Dermis microvascular lymphatic vessel endothelial cell (primary cell): ENCODE measurements around the gene ELOVL1. TPM values are rescaled to one million over a fixed set of nuclear protein-coding genes. Genes with fewer than 3 reads are reported as not detected.
A peak's percentile ranks its signal among the peaks of the same experiment; 100 is the strongest.

Source experiments
- DNase-seq, 2 donors: peaks; one replicate each; pipeline versions ENCODE4 v3.0.0 to v3.0.0-alpha.2; 2010; ENCODE audit warnings: low read depth in 2 of 2
- total RNA-seq: library from RNA; depleted of rRNA; stranded (reverse); fragments of >200 nt; gene quantifications from 2 replicates; pipeline ENCODE4 v1.2.1, GENCODE V29; 2014

The ELOVL1 gene
- total RNA-seq, 1 donor from 2014 or later: 51.1 TPM

DNA sequence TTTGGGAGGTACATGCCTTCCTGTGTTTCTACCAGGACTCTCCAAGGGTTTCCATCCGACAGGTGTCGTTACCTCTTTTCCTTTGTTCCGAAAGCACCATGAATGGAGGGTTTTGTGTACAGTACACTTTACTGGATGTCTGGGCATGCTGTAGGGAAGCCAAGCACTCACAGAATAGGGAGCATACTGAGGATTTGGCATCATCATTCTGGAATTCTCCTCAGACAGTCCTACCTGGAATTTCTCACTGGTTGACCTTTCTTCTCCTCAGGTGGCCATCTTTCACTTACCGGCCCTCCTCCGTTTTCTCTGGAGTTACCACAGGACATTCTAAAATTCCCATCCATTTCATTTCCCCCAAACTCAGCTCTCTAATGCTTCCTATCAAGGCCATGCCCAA is 36.1 kb downstream of the ELOVL1 start:
- DNase-seq: no peak

DNA sequence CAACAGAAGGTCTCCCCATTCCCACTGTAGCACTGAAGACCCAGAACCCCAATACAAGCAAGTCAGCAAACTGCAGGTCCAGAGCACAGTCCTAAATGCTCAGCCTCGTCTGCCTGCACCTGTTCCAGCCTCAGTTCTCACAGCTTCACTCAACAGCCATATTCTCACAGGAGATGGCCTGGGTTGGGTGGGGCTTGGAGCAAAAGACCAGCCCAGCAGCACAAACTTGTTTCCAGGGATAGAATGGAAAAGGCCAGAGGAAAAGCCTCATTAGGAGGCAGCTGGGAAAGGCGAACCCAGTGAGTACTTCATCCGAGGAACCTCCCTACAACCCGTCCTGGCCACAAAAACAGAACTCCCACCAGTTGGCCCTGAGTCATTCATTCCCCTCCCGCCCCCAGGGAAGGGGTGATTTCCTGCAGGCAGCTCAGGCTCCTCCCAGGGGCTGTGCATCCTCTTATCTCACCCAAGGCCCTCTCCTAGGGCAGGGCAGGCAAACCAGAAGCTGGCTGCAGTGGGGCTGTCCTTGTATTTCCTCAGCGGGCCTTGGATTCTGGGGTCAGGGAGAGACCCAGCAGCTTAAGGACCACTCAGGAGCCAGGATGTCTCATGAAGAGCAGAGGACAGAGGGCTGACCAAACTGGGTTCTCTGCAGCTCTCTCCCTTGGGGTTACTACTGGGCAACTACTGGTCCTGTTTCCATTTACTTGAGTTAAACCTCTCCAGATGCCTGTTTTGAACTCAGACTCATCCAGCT is 37.6 kb downstream of the ELOVL1 start:
- peak; percentile 83 to 94 for DNase-seq

DNA sequence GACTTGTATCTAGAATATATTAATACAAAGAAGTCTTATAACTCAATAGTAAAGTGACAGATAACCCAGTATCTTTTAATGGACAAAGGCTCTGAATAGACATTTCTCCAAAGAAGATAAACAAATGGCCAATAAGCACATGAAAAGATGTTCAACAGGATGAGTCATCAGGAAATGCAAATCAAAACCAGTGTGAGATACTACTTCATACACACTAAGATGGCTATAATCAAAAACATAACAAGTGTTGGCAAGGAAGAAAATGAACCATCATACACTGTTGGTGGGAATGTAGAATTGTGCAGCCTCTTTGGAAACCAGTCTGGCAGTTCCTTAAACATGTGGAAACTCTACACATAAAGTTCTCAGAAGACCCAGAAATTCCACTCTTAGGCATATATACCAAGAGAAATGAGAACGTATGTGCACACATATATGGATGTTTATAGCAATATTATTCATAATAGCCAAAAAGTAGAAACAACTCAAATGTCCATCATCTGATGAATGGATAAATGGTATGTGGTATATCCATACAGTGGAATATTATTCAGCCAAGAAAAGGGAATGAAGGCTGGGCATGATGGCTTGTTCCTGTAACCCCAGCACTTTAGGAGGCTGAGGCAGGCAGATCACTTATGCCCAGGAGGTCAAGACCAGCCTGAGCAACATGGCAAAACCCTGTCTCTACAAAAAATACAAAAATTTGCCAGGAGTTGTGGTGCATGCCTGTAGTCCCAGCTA is 40.1 kb downstream of the ELOVL1 start:
- DNase-seq: peak in 1 of 2 donors; percentile 31

DNA sequence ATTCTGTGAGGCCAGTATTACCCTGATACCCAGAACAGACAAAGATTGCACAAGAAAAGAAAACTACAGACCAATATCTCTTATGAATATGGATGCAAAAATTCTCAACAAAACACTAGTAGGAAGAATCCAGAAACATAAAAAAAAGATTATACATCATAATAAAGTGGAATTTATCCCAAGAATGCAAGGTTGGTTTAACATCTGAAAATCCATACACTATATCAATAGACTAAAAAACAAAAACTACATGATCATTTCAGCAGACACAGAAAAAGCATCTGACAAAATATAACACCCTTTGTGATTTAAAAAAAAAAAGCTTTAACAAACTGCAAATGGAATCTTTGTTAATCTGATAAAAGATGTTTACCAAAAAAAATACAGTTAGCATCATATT is 42.4 kb downstream of the ELOVL1 start:
- DNase-seq: no peak

DNA sequence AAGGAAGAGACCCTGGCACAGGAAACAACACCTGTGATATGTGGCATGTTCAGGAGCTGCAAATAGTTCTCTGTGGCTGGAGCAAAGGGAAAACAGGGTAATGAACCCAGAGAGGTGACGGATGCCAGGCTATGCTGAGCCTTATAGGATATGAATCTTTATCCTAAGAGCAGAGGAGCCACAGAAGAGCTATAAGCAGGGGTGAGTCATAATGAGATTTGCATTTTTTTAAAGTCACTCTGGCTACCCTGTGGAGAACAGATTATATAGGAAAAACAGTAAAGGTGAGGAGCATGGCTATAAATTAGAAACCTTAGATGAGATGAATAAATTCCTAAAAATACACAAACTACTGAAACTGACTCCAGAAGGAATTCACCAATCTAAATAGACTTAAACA is 43.0 kb downstream of the ELOVL1 start:
- DNase-seq: no peak

DNA sequence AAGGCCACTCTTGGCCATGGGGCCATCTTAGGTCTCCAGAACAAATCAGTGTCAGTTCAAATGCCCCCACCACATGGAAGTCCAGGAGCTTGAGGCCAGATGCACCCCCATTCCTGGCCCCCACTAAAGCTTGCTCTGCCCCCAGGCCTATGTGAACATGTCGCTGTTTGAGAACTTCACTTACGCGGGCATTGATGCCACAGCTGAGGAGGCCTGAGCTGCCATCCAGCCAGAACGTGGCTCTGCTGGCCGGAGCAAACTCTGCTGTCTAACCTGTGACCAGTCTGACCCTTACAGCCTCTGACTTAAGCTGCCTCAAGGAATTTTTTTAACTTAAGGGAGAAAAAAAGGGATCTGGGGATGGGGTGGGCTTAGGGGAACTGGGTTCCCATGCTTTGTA is 45.3 kb downstream of the ELOVL1 start:
- no peak for DNase-seq

DNA sequence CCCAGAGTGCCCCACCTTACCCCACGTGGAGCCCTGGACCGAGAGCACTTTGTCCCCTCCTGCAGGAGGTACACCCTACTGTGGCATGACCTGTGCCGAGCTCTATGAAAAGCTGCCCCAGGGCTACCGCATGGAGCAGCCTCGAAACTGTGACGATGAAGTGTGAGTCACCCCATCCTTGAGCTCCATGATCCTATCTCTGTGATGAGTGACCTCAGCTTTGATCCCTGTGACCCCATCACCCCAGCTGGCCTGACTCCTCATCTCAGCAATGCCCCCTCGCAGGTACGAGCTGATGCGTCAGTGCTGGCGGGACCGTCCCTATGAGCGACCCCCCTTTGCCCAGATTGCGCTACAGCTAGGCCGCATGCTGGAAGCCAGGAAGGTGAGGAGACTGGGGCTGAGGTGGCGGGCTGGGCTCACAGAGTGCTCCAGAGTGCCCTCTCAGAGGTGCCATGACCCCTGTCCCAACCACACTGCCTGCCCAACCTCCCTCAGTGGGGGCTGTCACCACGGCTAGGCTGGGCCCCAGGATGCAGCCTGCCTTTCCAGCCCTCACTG is 46.4 kb downstream of the ELOVL1 start:
- no peak for DNase-seq

DNA sequence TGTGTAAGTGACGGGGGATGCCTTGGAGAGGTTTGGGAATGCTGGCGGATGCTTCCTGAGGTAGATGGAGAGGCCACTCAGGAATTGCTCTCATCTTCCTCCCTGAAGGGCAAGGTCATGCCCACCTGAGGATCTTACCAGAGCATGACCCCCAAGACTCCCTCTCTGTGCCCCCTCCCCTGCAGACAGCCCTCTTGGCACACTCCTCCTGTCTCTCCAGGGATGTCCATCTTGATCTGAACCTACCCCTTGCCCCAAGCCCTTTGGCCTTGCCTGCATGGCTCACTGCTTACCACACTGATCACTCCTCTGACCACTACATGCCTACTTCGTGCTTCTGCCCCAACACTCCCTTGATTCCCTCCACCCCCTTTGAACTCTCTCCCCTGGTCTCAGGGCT is 48.0 kb downstream of the ELOVL1 start:
- no peak for DNase-seq

DNA sequence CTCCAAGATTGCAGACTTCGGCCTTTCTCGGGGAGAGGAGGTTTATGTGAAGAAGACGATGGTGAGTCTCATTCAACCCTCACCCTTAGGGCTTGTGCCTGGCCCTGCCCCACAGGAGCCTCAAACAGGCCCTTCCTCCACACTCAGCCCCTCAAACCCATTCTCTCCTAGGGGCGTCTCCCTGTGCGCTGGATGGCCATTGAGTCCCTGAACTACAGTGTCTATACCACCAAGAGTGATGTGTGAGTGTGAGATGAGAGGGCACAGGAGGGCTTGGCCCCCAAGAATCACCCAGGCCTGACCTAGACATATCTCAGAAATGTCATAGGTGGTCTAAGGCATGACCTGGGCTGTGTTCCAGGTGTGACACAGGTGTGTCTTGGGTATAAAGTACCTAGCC is 48.5 kb downstream of the ELOVL1 start:
- DNase-seq: no peak

DNA sequence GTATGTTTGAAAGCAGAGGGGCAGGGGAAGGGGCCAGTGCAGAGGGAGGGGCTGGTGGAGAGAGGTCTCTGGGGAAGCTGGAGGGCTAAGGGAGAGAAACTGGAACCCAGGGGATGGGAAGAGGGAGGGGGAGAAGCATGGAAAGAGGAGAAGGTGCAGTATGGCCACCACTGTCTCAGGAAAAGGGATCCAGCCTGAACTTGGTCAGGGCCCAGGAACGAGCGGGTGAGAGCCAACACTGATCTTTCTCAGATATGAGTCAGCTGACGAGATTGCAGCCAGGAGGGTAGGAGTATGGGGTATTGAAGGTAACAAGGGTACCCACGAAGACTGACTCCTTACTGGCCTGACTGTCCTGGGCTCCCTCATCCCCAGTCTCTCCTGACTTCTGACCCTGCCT is 49.0 kb downstream of the ELOVL1 start:
- no peak for DNase-seq

DNA sequence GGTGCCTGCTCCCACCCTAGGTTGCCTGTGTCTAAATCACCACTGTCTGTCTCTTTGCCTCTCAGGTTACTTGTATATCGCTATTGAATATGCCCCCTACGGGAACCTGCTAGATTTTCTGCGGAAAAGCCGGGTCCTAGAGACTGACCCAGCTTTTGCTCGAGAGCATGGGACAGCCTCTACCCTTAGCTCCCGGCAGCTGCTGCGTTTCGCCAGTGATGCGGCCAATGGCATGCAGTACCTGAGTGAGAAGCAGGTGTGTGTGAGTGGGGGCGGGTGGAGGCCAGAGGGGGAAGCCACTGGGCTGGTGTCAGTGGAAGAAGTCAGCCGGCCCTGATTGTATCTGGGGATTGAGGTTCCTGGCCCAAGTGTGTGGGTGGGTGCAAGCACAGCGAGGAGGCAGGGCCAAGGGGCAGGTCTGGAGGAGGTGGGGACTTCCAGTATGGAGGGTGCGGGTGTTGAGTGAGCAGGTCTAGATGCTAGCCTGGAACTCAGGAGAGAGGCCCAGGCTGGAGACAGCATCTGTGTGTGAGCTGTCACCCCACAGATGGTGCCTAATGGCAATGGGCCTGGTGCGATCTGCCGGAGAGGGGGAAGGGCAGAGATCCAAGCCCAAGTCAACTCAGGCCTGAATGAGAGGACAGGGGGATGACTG is 49.9 kb downstream of the ELOVL1 start:
- DNase-seq: no peak

DNA sequence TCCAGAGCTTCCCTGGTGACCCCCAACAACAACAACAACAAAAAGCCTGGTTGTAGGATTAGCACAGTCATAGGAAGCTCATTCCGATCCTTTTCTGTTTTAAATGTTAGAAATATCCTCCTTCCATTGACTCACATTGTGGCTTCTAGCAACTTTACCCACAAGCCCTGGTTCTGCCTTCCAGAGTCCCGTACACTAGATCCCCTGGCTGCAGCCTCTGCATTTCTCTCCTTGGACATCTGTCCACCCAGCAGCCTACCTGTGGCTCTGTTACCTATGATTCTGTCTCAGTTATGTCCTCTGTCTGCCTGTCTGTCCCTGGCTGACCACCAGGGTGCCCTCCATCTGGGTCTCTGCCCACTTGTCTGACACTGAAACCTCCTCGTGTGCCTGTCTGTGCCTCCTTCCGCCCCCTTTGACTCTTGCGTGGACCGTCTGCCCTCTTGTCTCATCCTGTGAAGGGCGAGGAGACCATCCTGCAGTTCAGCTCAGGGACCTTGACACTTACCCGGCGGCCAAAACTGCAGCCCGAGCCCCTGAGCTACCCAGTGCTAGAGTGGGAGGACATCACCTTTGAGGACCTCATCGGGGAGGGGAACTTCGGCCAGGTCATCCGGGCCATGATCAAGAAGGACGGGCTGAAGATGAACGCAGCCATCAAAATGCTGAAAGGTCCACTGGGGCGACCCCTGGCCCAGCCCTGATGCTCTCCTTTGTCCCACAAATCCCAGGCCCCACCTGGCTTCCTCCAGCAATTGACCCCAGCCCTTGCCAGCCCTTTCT is 50.9 kb downstream of the ELOVL1 start:
- DNase-seq: no peak

DNA sequence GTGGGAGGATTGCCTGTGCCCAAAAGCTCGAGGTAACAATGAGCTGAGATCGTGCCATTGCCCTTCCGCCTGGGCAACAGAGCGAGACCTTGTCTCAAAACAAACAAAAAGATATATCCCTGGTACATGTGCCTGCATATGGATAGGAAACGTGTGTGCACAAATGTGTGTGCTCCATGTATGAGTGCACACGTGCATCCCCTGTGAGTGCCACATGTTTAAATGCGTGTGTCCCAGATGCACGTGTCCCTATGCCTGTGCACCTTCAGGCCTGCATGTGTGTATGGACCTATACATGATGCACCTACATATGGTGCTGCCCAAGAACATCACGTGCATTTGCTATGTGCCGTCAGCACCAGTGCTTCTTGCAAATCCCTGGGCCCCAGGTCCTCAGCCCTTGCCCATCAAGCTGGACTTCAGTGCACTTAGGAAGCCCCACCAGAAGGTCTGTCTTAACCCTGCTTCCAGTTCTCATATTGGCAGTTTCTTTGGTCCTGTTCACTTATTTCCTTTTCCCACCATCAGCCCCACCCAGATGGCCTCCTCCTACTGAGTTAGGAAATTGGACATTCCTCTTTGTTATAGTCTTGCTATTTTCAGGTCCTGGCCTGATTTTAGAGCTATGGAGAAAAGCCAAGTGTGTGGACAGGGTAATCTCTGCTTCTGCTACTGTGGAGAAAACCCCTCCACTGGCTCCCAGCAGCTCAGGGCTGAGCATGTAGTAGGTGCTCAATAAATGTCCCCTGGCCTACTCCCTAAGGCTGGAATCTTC is 51.7 kb downstream of the ELOVL1 start:
- DNase-seq: no peak

DNA sequence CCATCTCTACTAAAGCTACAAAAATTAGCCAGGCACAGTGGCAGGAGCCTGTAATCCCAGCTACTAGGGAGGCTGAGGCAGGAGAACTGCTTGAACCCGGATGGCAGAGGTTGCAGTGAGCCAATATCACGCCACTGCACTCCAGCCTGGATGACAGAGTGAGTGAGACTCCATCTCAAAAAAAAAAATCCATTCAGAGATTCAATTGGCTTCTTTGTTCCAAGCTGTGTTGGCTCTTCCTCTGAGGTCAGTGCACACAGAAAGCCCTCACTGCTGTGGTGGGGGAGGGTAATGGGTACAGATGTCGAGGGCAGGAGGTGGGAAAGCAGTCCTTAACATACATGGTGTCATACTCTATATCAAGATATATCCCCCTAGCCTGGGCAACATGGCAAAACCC is 52.3 kb downstream of the ELOVL1 start:
- DNase-seq: no peak

DNA sequence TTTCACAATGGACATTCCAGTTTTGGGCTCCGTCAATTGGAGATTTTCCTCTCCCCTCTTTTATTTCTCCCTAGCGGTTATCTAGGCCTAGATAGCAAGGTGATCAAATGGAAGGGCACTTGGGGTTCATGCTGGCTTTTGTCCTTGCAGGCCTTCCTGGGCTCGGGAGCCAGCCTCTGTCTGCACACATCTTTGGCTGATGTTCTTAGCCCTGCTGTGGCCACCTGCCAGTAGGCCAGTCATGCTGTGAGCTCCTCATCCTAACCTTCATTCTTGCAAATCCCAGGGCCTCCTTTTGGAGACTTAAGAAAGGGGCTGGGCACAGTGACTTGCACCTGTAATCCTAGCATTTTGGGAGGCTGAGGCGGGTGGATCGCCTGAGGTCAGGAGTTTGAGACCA is 53.6 kb downstream of the ELOVL1 start:
- no peak for DNase-seq

DNA sequence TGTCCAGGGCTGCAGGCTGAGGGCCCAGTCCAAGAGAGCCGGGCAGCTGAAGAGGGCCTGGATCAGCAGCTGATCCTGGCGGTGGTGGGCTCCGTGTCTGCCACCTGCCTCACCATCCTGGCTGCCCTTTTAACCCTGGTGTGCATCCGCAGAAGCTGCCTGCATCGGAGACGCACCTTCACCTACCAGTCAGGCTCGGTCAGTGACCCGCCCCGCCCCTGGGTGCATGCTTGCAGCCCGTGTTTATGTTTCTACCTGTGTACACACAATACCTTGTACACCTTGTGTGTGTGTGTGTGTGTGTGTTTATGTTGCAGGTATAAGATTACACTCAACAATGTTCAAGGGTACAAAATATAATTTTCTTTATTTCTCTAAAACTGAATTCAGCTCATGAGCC is 54.0 kb downstream of the ELOVL1 start:
- DNase-seq: no peak

Other genes with a start within 250 kb of the ELOVL1 start
- gene EBNA1BP2, start 195.7 kb downstream of the ELOVL1 start, total RNA-seq: 68.4 and 82.0 TPM in 2 replicates
- 0.25 and 0.26 TPM in 2 replicates for gene CFAP57, start 195.7 kb downstream of the ELOVL1 start, total RNA-seq
- not detected in 2 replicates for gene TMEM125, start 98.0 kb downstream of the ELOVL1 start, total RNA-seq
- gene C1orf210, start 82.4 kb downstream of the ELOVL1 start, total RNA-seq: not detected in 2 replicates
- 667 and 1,206 TPM in 2 replicates for gene TIE1, start 67.0 kb downstream of the ELOVL1 start, total RNA-seq
- 0.13 TPM in 2 replicates for gene MPL, start 30.2 kb downstream of the ELOVL1 start, total RNA-seq
- 18.6 and 53.7 TPM in 2 replicates for gene CDC20, start 9.0 kb downstream of the ELOVL1 start, total RNA-seq
- gene MED8, start 21.8 kb upstream of the ELOVL1 start, total RNA-seq: 36.3 and 36.7 TPM in 2 replicates
- 8.6 and 14.0 TPM in 2 replicates for gene SZT2, start 21.9 kb upstream of the ELOVL1 start, total RNA-seq
- gene HYI, start 85.9 kb upstream of the ELOVL1 start, total RNA-seq: 73.6 and 104 TPM in 2 replicates
- 50.2 and 99.8 TPM in 2 replicates for gene PTPRF, start 162.9 kb upstream of the ELOVL1 start, total RNA-seq